Measurements from ENCODE around the gene ACTMAP.

ACTMAP gene

GRCh38 chr19:40692212-40692551 is 58.1 kb downstream of the ACTMAP start:
- no peak for DNase-seq

DNA sequence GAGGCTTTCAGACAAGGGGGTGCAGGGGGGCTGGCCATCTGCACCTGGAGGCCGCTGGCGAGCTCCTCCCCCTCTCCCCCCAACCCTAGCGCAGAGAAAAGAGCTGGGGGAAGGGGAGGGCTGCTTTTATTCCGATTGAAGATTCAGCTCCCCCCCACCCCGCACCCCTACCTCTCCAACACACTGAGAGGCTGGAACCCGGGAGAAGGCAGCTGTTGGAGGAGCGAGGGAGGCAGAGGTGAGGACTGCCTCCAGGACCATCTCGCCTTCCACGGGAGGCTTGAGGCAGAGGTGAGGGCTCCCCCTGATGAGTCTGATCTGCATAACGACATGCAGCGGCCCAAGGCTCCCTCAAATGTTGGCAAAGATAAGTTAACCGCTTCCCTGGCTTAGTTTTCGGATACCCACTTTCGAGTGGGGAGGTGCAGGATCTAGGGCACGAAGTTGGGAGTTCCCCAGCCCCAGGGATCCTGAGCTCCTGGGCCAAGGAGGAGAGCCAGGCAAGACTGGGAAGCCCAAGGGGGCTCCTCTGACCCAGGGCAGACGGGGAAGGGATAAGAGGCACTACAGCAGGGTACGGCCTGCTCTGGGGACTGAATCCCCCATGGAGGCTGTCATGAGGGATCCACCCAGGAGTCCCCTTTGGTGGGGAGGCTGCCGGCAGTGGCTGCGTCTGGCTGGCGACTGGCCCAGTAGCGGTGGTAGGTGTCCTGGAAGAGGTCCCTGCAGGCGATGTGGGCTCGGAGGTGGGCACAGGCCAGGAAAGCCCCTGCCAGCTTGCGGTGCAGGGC is 58.7 kb downstream of the ACTMAP start:
- DNase-seq, result no peak
